ENCODE data around the gene OSBPL8. TPM values are rescaled to one million over a fixed set of nuclear protein-coding genes. Genes with fewer than 3 reads are reported as not detected.

The OSBPL8 gene
- total and polyA plus RNA-seq, 2 experiments from 2014 or later: 78.0 to 124 TPM

DNA sequence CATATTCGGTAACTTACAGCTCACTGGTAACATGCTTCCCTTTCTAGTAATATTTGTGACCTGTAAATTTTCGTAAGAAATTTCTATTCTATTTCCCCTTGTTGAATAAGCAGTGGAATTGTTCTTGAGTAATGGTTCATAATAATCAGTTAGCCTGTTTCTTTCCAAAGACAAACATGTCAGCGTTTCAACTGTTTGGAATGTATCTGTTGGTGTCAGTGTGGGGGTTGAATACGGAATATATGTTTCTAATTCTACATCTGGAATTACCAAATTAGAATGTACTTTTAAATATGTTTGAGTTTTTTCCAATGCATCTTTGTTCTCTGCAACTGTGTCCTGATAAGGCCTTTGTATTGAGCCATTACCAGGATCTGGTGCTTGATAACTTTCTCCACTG lies 213.3 kb downstream of the OSBPL8 start (continued):
- TF ChIP-seq ZNF114 (CRISPR knock-in tag; IDR thresholded peaks at IDR 0.05) (no peak), ZNF331 (CRISPR knock-in tag; IDR thresholded peaks at IDR 0.05; ENCODE audit: low read depth) (no peak), EZH2 (IDR thresholded peaks at IDR 0.05; ENCODE audit: low read depth, unreplicated experiment) (no peak), CTCF (conservative IDR thresholded peaks at IDR 0.05; ENCODE audit: low read depth in 2 of 2) (no peak), POLR2AphosphoS5 (IDR thresholded peaks at IDR 0.05; ENCODE audit: low read depth) (no peak), CREB1 (CRISPR knock-in tag; IDR thresholded peaks at IDR 0.05; ENCODE audit: low read depth) (no peak), NANOG (IDR thresholded peaks at IDR 0.05; ENCODE audit: borderline replicate concordance) (no peak), STAT1 (IDR thresholded peaks at IDR 0.05; ENCODE audit: unreplicated experiment) (no peak), JUNB (IDR thresholded peaks at IDR 0.05; ENCODE audit: unreplicated experiment) (no peak)

GRCh38 chr12:76345569-76345968 lies 214.0 kb downstream of the OSBPL8 start:
- H3K9me2 ChIP-seq (ENCODE audit: insufficient read depth): no peaks in the 10 kb centered on the region
- ATAC-seq: no peak
- H3K27me3 Mint-ChIP-seq (ENCODE audit: insufficient read depth, low read depth, poor library complexity): peaks cover 8% of the 10 kb centered on the region
- H3K4me1 Mint-ChIP-seq: peaks cover 12% of the 10 kb centered on the region; the same call in 2 of the 3 replicates
- H3K9me3 Mint-ChIP-seq: no peaks in the 10 kb centered on the region
- no peaks in the 10 kb centered on the region for H3K36me3 Mint-ChIP-seq (ENCODE audit: low read depth)
- H3K4me1 ChIP-seq (ENCODE audit: insufficient read depth): peaks cover 14% of the 10 kb centered on the region
- H3F3A ChIP-seq (replicated peaks; ENCODE audit: low read depth): no peaks in the 10 kb centered on the region; the same call in 1 of the 2 replicates
- no peaks in the 10 kb centered on the region for H3K27me3 ChIP-seq (ENCODE audit: insufficient read depth)
- H3K27ac Mint-ChIP-seq: no peak overlapping the region
- no peak overlapping the region for H3K4me2 ChIP-seq
- H3K27ac ChIP-seq (ENCODE audit: low read depth): no peak overlapping the region
- H3K79me2 ChIP-seq (replicated peaks; ENCODE audit: insufficient read depth): peaks cover 26% of the 10 kb centered on the region
- no peak overlapping the region for H3K4me3 ChIP-seq
- no peak for DNase-seq (ENCODE audit: low spot score)
- no peaks in the 10 kb centered on the region for H3K36me3 ChIP-seq (ENCODE audit: insufficient read depth)
- H2AFZ ChIP-seq: no peak overlapping the region
- H4K20me1 ChIP-seq (replicated peaks; ENCODE audit: insufficient read depth): no peaks in the 10 kb centered on the region
- no peak overlapping the region for H3K4me3 Mint-ChIP-seq
- TF ChIP-seq CTCF (conservative IDR thresholded peaks at IDR 0.05; ENCODE audit: low read depth in 2 of 2): no peak
- TF ChIP-seq CREB1 (CRISPR knock-in tag; IDR thresholded peaks at IDR 0.05; ENCODE audit: low read depth): no peak
- TF ChIP-seq EZH2phosphoT487 (IDR thresholded peaks at IDR 0.05; ENCODE audit: unreplicated experiment): no peak
- TF ChIP-seq REST (IDR thresholded peaks at IDR 0.05; ENCODE audit: unreplicated experiment): no peak
- TF ChIP-seq JUNB (IDR thresholded peaks at IDR 0.05; ENCODE audit: unreplicated experiment): no peak
- TF ChIP-seq, protein P1, sequence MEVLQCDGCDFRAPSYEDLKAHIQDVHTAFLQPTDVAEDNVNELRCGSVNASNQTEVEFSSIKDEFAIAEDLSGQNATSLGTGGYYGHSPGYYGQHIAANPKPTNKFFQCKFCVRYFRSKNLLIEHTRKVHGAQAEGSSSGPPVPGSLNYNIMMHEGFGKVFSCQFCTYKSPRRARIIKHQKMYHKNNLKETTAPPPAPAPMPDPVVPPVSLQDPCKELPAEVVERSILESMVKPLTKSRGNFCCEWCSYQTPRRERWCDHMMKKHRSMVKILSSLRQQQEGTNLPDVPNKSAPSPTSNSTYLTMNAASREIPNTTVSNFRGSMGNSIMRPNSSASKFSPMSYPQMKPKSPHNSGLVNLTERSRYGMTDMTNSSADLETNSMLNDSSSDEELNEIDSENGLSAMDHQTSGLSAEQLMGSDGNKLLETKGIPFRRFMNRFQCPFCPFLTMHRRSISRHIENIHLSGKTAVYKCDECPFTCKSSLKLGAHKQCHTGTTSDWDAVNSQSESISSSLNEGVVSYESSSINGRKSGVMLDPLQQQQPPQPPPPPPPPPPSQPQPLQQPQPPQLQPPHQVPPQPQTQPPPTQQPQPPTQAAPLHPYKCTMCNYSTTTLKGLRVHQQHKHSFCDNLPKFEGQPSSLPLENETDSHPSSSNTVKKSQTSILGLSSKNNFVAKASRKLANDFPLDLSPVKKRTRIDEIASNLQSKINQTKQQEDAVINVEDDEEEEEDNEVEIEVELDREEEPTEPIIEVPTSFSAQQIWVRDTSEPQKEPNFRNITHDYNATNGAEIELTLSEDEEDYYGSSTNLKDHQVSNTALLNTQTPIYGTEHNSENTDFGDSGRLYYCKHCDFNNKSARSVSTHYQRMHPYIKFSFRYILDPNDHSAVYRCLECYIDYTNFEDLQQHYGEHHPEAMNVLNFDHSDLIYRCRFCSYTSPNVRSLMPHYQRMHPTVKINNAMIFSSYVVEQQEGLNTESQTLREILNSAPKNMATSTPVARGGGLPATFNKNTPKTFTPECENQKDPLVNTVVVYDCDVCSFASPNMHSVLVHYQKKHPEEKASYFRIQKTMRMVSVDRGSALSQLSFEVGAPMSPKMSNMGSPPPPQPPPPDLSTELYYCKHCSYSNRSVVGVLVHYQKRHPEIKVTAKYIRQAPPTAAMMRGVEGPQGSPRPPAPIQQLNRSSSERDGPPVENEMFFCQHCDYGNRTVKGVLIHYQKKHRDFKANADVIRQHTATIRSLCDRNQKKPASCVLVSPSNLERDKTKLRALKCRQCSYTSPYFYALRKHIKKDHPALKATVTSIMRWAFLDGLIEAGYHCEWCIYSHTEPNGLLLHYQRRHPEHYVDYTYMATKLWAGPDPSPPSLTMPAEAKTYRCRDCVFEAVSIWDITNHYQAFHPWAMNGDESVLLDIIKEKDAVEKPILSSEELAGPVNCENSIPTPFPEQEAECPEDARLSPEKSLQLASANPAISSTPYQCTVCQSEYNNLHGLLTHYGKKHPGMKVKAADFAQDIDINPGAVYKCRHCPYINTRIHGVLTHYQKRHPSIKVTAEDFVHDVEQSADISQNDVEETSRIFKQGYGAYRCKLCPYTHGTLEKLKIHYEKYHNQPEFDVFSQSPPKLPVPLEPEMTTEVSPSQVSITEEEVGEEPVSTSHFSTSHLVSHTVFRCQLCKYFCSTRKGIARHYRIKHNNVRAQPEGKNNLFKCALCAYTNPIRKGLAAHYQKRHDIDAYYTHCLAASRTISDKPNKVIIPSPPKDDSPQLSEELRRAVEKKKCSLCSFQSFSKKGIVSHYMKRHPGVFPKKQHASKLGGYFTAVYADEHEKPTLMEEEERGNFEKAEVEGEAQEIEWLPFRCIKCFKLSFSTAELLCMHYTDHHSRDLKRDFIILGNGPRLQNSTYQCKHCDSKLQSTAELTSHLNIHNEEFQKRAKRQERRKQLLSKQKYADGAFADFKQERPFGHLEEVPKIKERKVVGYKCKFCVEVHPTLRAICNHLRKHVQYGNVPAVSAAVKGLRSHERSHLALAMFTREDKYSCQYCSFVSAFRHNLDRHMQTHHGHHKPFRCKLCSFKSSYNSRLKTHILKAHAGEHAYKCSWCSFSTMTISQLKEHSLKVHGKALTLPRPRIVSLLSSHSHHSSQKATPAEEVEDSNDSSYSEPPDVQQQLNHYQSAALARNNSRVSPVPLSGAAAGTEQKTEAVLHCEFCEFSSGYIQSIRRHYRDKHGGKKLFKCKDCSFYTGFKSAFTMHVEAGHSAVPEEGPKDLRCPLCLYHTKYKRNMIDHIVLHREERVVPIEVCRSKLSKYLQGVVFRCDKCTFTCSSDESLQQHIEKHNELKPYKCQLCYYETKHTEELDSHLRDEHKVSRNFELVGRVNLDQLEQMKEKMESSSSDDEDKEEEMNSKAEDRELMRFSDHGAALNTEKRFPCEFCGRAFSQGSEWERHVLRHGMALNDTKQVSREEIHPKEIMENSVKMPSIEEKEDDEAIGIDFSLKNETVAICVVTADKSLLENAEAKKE (CRISPR knock-in tag; IDR thresholded peaks at IDR 0.05): no peak
- TF ChIP-seq ZNF114 (CRISPR knock-in tag; IDR thresholded peaks at IDR 0.05): no peak

Data from GM23338 (cell line).